ENCODE results near the gene PARG.
A peak's percentile ranks its signal among the peaks of the same experiment; 100 is the strongest.
"Not testable (repeated sequence)": the region's sequence is repeated elsewhere in the genome, so short reads cannot be mapped to it uniquely, and the experiment has no call there.

PARG gene

DNA sequence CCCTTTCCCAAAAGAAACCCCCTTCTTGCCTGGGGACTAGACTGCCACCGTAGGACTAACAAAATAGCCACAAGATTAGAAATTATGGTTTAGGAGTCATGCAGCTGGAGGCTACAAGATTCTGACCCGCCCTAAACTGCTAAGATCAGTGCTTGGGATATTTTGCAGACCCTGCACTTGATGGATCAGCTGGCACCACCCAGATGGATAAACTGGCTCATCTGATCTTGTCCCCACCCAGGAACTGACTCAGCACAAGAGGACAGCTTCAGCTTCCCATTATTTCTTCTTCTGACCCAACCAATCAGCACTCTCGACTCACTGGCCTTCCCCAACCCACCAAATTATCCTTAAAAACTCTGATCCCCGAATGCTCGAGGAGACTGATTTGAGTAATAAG is 10.6 kb downstream of the PARG start:
- H3K27me3 ChIP-seq (ENCODE audit: low read depth); DNase-seq (ENCODE audit: low spot score in 2 of 2); H3K9me3 ChIP-seq; in situ Hi-C loops (cut with MboI; ENCODE audit: low sequenced_read_pairs); H3K36me3 ChIP-seq (replicated peaks); H3K4me1 ChIP-seq; H3K4me3 ChIP-seq: not testable (repeated sequence)

- H3K27me3 ChIP-seq (ENCODE audit: low read depth); DNase-seq (ENCODE audit: low spot score in 2 of 2); H3K36me3 ChIP-seq (replicated peaks); H3K9me3 ChIP-seq; H3K4me3 ChIP-seq; H3K4me1 ChIP-seq; in situ Hi-C loops (cut with MboI; ENCODE audit: low sequenced_read_pairs): not testable (repeated sequence)
These were observed 18.3 kb downstream of the PARG start for GRCh38 chr10:49923572-49923971.

DNA sequence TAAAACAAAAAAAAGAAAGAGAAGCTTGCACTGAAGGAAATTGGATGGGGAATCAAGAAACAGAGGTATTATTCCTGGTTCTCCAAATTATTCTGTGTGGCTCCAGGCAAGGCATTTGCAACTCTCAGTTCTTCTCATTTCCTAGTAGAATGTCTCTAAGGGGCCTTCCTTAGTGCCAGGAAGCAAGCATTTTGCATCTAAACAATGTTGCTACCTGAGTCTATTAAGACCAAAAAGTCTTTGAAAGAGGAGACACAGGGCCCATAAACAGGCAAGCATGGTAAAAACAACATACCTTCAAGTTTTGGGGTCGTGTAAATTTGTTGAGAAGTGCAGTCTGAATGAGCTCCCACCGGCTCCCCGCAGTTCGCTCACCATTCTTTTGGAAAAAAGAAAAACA is 19.8 kb downstream of the PARG start:
- H3K36me3 ChIP-seq (replicated peaks); H3K4me1 ChIP-seq; H3K4me3 ChIP-seq; in situ Hi-C loops (cut with MboI; ENCODE audit: low sequenced_read_pairs); DNase-seq (ENCODE audit: low spot score in 2 of 2); H3K27me3 ChIP-seq (ENCODE audit: low read depth); H3K9me3 ChIP-seq: not testable (repeated sequence)

DNA sequence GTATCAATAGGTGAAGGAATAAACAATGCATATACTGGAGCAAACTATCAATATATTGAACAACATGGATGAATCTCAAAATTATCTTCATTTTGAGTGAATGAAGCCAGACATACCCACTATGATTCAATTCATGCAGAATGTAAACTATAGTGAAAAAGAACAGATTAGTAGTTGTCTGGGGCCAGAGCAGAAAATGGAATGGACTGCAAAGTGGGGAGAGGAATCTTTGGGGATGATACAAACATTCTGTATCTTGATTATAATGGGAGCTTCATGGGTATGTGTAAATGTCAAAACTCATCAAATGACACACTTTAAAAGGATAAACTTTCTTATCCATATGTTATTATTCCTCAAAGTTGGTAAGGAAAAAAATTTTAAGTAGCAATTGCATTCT is 23.9 kb downstream of the PARG start:
- H3K9me3 ChIP-seq; DNase-seq (ENCODE audit: low spot score in 2 of 2); H3K27me3 ChIP-seq (ENCODE audit: low read depth); H3K36me3 ChIP-seq (replicated peaks); H3K4me3 ChIP-seq; in situ Hi-C loops (cut with MboI; ENCODE audit: low sequenced_read_pairs); H3K4me1 ChIP-seq: not testable (repeated sequence)

- H3K36me3 ChIP-seq (replicated peaks); H3K4me1 ChIP-seq; DNase-seq (ENCODE audit: low spot score in 2 of 2); H3K9me3 ChIP-seq; H3K27me3 ChIP-seq (ENCODE audit: low read depth); in situ Hi-C loops (cut with MboI; ENCODE audit: low sequenced_read_pairs); H3K4me3 ChIP-seq: not testable (repeated sequence)
These were observed 25.4 kb downstream of the PARG start for GRCh38 chr10:49916451-49916850.

DNA sequence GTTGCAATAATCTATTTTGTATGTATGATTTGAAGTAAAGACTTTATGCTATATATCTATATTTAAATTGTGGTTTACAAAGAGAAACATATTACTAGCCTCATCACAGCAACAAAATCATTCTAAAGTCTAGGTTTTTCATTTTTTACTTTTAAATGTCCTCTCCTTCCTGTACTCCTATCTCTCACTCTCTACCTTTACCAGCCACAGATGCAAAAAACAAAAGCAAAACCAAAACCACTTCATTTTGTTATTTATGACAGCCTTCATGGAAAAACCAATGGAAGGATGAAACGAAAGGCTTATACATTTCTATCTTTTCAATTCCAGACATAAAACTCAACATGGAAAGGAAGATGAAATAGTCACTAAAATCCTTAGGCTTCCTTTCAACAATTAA is 31.5 kb downstream of the PARG start:
- H3K9me3 ChIP-seq; in situ Hi-C loops (cut with MboI; ENCODE audit: low sequenced_read_pairs); H3K4me1 ChIP-seq: not testable (repeated sequence)

DNA sequence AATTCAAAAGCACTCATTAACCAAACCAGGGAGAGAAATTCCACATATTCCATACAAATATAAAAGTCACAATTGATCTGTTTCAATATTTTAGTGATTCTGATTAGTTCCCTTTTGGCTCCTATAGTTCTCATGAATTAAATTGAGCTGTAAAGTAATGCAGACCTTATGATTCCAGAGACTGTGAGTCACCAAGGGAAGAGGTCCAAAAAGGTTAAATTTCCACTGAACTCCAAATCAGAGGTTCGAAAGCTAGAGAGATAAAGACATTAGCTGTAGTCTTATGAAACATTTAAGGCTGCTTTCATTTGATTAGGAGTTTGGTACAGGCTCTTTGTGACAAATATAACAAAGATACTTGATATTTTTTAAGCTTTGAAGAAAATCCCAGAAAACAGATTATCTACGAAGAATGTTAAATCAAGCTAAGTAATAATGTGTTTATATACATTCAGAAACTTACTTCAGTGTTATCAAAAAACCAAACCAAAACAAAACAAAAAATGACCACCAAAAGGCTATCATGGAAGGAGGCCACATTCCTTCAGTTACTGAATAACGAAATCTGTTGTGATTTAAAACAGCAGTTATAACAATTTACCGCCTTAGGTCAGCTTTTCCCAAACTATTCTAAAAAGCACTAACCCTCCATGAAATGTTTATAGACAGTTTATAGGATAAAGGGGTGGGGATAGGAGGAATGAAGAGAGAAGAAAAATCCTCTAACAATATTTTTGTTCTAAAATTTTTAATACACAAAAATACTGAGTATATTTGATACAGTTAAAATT is 33.3 kb downstream of the PARG start:
- H3K36me3 ChIP-seq (replicated peaks); DNase-seq (ENCODE audit: low spot score in 2 of 2); H3K4me3 ChIP-seq; in situ Hi-C loops (cut with MboI; ENCODE audit: low sequenced_read_pairs); H3K4me1 ChIP-seq; H3K27me3 ChIP-seq (ENCODE audit: low read depth); H3K9me3 ChIP-seq: not testable (repeated sequence)

More for the DNA sequence above, 31.5 kb downstream of the PARG start:
- H3K4me3 ChIP-seq; H3K36me3 ChIP-seq (replicated peaks); DNase-seq (ENCODE audit: low spot score in 2 of 2); H3K27me3 ChIP-seq (ENCODE audit: low read depth): not testable (repeated sequence)

GRCh38 chr10:49903829-49904228 is 38.0 kb downstream of the PARG start:
- H3K9me3 ChIP-seq; H3K4me3 ChIP-seq; H3K27me3 ChIP-seq (ENCODE audit: low read depth); H3K4me1 ChIP-seq; DNase-seq (ENCODE audit: low spot score in 2 of 2); in situ Hi-C loops (cut with MboI; ENCODE audit: low sequenced_read_pairs); H3K36me3 ChIP-seq (replicated peaks): not testable (repeated sequence)

GRCh38 chr10:49900406-49900805 is 41.4 kb downstream of the PARG start:
- in situ Hi-C loops (cut with MboI; ENCODE audit: low sequenced_read_pairs); DNase-seq (ENCODE audit: low spot score in 2 of 2): not testable (repeated sequence)

GRCh38 chr10:49899999-49900398 is 41.8 kb downstream of the PARG start:
- H3K4me1 ChIP-seq; H3K27me3 ChIP-seq (ENCODE audit: low read depth); H3K9me3 ChIP-seq; H3K36me3 ChIP-seq (replicated peaks); H3K4me3 ChIP-seq; in situ Hi-C loops (cut with MboI; ENCODE audit: low sequenced_read_pairs); DNase-seq (ENCODE audit: low spot score in 2 of 2): not testable (repeated sequence)

More at GRCh38 chr10:49900406-49900805, 41.4 kb downstream of the PARG start:
- not testable (repeated sequence) for H3K4me3 ChIP-seq; H3K36me3 ChIP-seq (replicated peaks); H3K9me3 ChIP-seq; H3K4me1 ChIP-seq; H3K27me3 ChIP-seq (ENCODE audit: low read depth)

- H3K36me3 ChIP-seq (replicated peaks); H3K4me3 ChIP-seq; H3K27me3 ChIP-seq (ENCODE audit: low read depth); H3K9me3 ChIP-seq; in situ Hi-C loops (cut with MboI; ENCODE audit: low sequenced_read_pairs); DNase-seq (ENCODE audit: low spot score in 2 of 2); H3K4me1 ChIP-seq: not testable (repeated sequence)
These were observed 51.8 kb downstream of the PARG start for GRCh38 chr10:49890025-49890424.

- H3K4me1 ChIP-seq; H3K27me3 ChIP-seq (ENCODE audit: low read depth); H3K36me3 ChIP-seq (replicated peaks); DNase-seq (ENCODE audit: low spot score in 2 of 2); H3K9me3 ChIP-seq; H3K4me3 ChIP-seq; in situ Hi-C loops (cut with MboI; ENCODE audit: low sequenced_read_pairs): not testable (repeated sequence)
These were observed 57.0 kb downstream of the PARG start for GRCh38 chr10:49884739-49885331.

DNA sequence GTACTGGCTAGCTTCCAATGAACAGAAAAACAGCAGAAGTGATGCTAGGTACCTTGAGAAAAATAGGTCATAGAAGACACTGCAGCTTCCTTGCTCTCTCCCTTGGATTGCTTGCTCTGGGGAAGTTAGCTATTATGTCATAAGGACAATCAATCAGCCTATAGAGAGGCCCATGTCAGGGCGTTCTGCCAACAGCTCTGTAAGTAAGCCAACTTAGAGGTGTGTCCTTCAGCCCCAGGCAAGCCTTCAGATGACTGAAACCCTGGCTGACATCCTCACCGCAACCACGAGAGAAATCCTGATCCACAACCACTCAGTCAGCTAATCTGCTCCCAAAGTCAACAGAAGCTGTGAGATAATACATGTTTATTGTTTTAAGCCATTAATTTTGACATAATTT is 58.0 kb downstream of the PARG start:
- H3K4me3 ChIP-seq; H3K27me3 ChIP-seq (ENCODE audit: low read depth); H3K4me1 ChIP-seq; in situ Hi-C loops (cut with MboI; ENCODE audit: low sequenced_read_pairs); H3K9me3 ChIP-seq; H3K36me3 ChIP-seq (replicated peaks): not testable (repeated sequence)
- peak in 1 of 2 experiments; percentile 55 for DNase-seq (ENCODE audit: low spot score in 2 of 2)

DNA sequence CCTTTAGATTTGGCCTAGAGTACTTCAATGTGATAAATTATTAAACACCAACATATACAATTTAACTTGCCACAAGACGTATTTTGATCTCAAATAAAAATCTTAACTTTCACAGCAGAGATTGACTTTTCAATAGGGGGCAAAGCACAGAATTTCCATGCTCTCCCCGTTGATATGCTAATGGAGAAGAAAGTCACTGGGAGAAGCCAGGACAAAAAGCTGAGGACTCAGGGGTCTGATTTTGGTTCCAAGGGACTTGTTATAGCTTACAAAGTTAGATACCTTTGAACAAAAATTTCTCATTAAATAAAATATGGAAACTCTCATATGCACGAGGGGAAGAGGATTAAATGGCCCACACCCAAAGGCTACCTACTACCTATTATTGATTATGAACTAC is 59.5 kb downstream of the PARG start:
- H3K9me3 ChIP-seq; H3K4me3 ChIP-seq; H3K36me3 ChIP-seq (replicated peaks); H3K27me3 ChIP-seq (ENCODE audit: low read depth); in situ Hi-C loops (cut with MboI; ENCODE audit: low sequenced_read_pairs); H3K4me1 ChIP-seq: not testable (repeated sequence)
- peak; percentile 33 to 59 for DNase-seq (ENCODE audit: low spot score in 2 of 2)

DNA sequence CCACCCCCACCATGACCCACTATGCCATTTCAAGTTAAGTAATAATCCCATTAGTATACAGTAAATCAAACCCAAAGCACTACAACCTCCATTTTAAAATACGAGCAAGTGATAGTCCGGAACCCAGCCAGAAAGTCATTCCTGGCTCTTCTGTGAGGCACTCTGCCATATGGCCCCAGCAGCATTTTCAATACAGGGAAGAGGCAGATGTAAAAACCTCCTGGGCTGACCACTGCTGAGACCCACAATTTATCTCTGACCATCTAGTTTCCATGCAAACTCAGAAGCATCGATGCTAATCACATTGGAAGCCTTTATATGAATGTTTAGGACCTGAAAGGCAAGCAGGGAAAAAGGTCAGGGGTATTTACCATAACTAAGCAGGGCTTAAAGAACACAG is 69.1 kb downstream of the PARG start:
- H3K4me3 ChIP-seq; H3K27me3 ChIP-seq (ENCODE audit: low read depth); H3K9me3 ChIP-seq; H3K4me1 ChIP-seq; H3K36me3 ChIP-seq (replicated peaks); in situ Hi-C loops (cut with MboI; ENCODE audit: low sequenced_read_pairs); DNase-seq (ENCODE audit: low spot score in 2 of 2): not testable (repeated sequence)

Data from HAP-1 (cell line).